HCT116 (cell line): ENCODE results near the gene PPP1R27.

Experiments
- CBX3 ChIP-seq: IDR thresholded peaks from 2 replicates; pipeline ENCODE4 v1.6.1; 2012; ENCODE audit warnings: low read depth
- EZH2 ChIP-seq: fragments of 200-600 bp; sonication (generic); IDR thresholded peaks from 2 replicates; pipeline ENCODE4 v1.6.1; 2017; ENCODE audit warnings: antibody characterized with exemption, mixed run types
- EZH2phosphoT487 ChIP-seq: fragments of 200-600 bp; IDR thresholded peaks from 2 replicates; pipeline ENCODE4 v1.6.1; 2018; ENCODE audit warnings: antibody characterized with exemption, borderline replicate concordance
- POLR2A ChIP-seq: IDR thresholded peaks from 2 replicates; pipeline ENCODE4 v1.7.0; 2011; ENCODE audit warnings: borderline replicate concordance; ENCODE audit not compliant: insufficient read depth, insufficient read length; ENCODE audit errors: extremely low read depth
- POLR2AphosphoS5 ChIP-seq: IDR thresholded peaks from 2 replicates; pipeline ENCODE4 v1.6.1; 2011; ENCODE audit warnings: mild to moderate bottlenecking, low read depth, low read length, moderate library complexity
- SIN3A ChIP-seq: IDR thresholded peaks from 2 replicates; pipeline ENCODE4 v1.6.1; 2012; ENCODE audit warnings: low read depth
- SRF ChIP-seq: IDR thresholded peaks from 2 replicates; pipeline ENCODE4 v1.6.1; 2012; ENCODE audit warnings: low read depth
- TCF7L2 ChIP-seq: IDR thresholded peaks from 2 replicates; pipeline ENCODE4 v1.7.0; 2011; ENCODE audit warnings: borderline replicate concordance, inconsistent platforms; ENCODE audit not compliant: insufficient read depth, insufficient read length; ENCODE audit errors: extremely low read depth
- YY1 ChIP-seq: IDR thresholded peaks from 2 replicates; pipeline ENCODE4 v1.6.1; 2011; ENCODE audit warnings: low read length, low read depth, moderate library complexity, mild to moderate bottlenecking; ENCODE audit not compliant: insufficient replicate concordance; ENCODE audit errors: extremely low read depth
- ZNF274 ChIP-seq: fragments of 200-500 bp; sonication (Bioruptor generic); IDR thresholded peaks from 2 replicates; pipeline ENCODE4 v1.6.1; 2014; ENCODE audit warnings: mild to moderate bottlenecking, low read depth, low read length, inconsistent platforms
- TF ChIP-seq, protein P1 (sequence below), 3 experiments: fragments of 200-600 bp in 1 of 3; sonication (generic) in 1 of 3; IDR thresholded peaks in 2 of 3; conservative IDR thresholded peaks in 1 of 3; 2 replicates each; pipeline ENCODE4 v1.5.1; 2012 to 2017; ENCODE audit warnings: low read depth in 2 of 3, low read length in 2 of 3, antibody characterized with exemption in 1 of 3, borderline replicate concordance in 1 of 3, control low read depth in 1 of 3, mild to moderate bottlenecking in 1 of 3, mixed read lengths in 1 of 3, mixed run types in 1 of 3, moderate library complexity in 1 of 3; ENCODE audit not compliant: insufficient read depth in 1 of 3
- TF ChIP-seq, protein P2 (sequence below): IDR thresholded peaks from 2 replicates; pipeline ENCODE4 v1.6.1; 2012

DNA sequence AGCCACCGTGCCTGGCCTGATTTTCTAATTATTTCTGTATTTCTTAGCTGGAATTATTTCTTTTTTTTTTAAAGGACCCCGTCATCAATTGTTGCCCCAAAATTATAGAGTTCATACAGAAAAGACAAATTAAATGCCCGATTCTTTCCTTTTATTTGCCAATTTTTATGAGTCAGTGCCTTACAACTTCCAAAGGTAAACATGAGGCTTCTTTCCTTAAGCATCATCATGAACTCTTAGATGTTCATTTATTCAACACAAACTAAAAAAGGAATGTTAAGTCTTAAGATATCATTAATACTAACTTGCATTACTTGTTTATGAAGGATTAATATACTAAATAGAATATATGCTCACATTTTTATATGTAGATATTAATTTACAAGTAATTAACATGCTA is 43.4 kb upstream of the PPP1R27 start:
- TF ChIP-seq POLR2AphosphoS5: no peak
- TF ChIP-seq, protein P1, sequence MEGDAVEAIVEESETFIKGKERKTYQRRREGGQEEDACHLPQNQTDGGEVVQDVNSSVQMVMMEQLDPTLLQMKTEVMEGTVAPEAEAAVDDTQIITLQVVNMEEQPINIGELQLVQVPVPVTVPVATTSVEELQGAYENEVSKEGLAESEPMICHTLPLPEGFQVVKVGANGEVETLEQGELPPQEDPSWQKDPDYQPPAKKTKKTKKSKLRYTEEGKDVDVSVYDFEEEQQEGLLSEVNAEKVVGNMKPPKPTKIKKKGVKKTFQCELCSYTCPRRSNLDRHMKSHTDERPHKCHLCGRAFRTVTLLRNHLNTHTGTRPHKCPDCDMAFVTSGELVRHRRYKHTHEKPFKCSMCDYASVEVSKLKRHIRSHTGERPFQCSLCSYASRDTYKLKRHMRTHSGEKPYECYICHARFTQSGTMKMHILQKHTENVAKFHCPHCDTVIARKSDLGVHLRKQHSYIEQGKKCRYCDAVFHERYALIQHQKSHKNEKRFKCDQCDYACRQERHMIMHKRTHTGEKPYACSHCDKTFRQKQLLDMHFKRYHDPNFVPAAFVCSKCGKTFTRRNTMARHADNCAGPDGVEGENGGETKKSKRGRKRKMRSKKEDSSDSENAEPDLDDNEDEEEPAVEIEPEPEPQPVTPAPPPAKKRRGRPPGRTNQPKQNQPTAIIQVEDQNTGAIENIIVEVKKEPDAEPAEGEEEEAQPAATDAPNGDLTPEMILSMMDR (IDR thresholded peaks at IDR 0.05 in 2 of 3, conservative IDR thresholded peaks at IDR 0.05 in 1 of 3; ENCODE audit: borderline replicate concordance in 1 of 3, insufficient read depth in 1 of 3, low read depth in 2 of 3, low read length in 2 of 3): no peak
- no peak for TF ChIP-seq SRF
- no peak for TF ChIP-seq POLR2A
- TF ChIP-seq EZH2: no peak
- no peak for TF ChIP-seq SIN3A
- no peak for TF ChIP-seq YY1
- no peak for TF ChIP-seq EZH2phosphoT487
- no peak for TF ChIP-seq ZNF274
- no peak for TF ChIP-seq TCF7L2
- TF ChIP-seq, protein P2, sequence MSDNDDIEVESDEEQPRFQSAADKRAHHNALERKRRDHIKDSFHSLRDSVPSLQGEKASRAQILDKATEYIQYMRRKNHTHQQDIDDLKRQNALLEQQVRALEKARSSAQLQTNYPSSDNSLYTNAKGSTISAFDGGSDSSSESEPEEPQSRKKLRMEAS: no peak
- TF ChIP-seq CBX3: no peak
